ENCODE data around the gene WDR90.

- TF ChIP-seq CTCF (IDR thresholded peaks at IDR 0.05) (no peak), POLR2A (IDR thresholded peaks at IDR 0.05) (no peak)
Observed at GRCh38 chr16:686459-687260, 37.5 kb downstream of the WDR90 start.

Measured in body of pancreas (tissue), 4 donors.